Osteoblast (primary cell): ENCODE data around the gene INHBC. TPM values are rescaled to one million over a fixed set of nuclear protein-coding genes. Genes with fewer than 3 reads are reported as not detected.

Experiments
- DNase-seq: peaks from one replicate; pipeline ENCODE4 v3.0.0; 2011; ENCODE audit warnings: low spot score, mixed read lengths; ENCODE audit not compliant: insufficient read length; ENCODE audit errors: missing footprints
- H2AFZ ChIP-seq: 2 replicates; pipeline ENCODE4 v1.6.0; 2011; ENCODE audit warnings: mild to moderate bottlenecking, low read length
- H3K27ac ChIP-seq: 2 replicates; pipeline ENCODE4 v1.5.1; 2011; ENCODE audit warnings: mild to moderate bottlenecking, low read depth, low read length, moderate library complexity
- H3K27me3 ChIP-seq: 2 replicates; pipeline ENCODE4 v1.6.0; 2012; ENCODE audit warnings: mild to moderate bottlenecking, control low read depth, inconsistent platforms, low read length, moderate library complexity; ENCODE audit not compliant: insufficient read depth
- H3K36me3 ChIP-seq: 2 replicates; pipeline ENCODE4 v1.5.1; 2011; ENCODE audit warnings: mild to moderate bottlenecking, low read length, control low read depth, moderate library complexity; ENCODE audit not compliant: insufficient read depth
- H3K4me1 ChIP-seq: 2 replicates; pipeline ENCODE4 v1.5.1; 2011; ENCODE audit warnings: mild to moderate bottlenecking, low read length, control low read depth, moderate library complexity; ENCODE audit not compliant: insufficient read depth
- H3K4me2 ChIP-seq: 2 replicates; pipeline ENCODE4 v1.6.0; 2011; ENCODE audit warnings: mild to moderate bottlenecking, low read length; ENCODE audit not compliant: insufficient read depth
- H3K4me3 ChIP-seq: fragments of 200-600 bp; sonication (generic); 3 replicates; pipeline ENCODE4 v1.5.1; 2012; ENCODE audit warnings: mild to moderate bottlenecking, low read length, inconsistent platforms; ENCODE audit not compliant: insufficient read depth
- H3K79me2 ChIP-seq: 2 replicates; pipeline ENCODE4 v1.6.0; 2012; ENCODE audit warnings: mild to moderate bottlenecking, low read length, control low read depth, inconsistent platforms; ENCODE audit not compliant: insufficient read depth
- H3K9me3 ChIP-seq: 2 replicates; pipeline ENCODE4 v1.5.1; 2011; ENCODE audit warnings: low read depth, low read length, control low read depth
- H4K20me1 ChIP-seq: 2 replicates; pipeline ENCODE4 v1.6.0; 2012; ENCODE audit warnings: mild to moderate bottlenecking, low read length, control low read depth; ENCODE audit not compliant: insufficient read depth
- total RNA-seq: library from RNA; depleted of rRNA; stranded (reverse); fragments of >200 nt; gene quantifications from 2 replicates; pipeline ENCODE4 v1.2.3, GENCODE V29; 2012
- TF ChIP-seq, protein P1 (sequence below): IDR thresholded peaks from 2 replicates; pipeline ENCODE4 v1.5.1; 2011; ENCODE audit warnings: mild to moderate bottlenecking, low read depth, low read length, moderate library complexity; ENCODE audit errors: extremely low read depth

Gene INHBC
- total RNA-seq, 1 donor: not detected

GRCh38 chr12:57467915-57468314, 33.3 kb downstream of the INHBC start:
- H3K27ac ChIP-seq: no peak overlapping the region
- H3K27me3 ChIP-seq: peaks cover 42% of the 10 kb centered on the region
- H3K4me1 ChIP-seq: no peaks in the 10 kb centered on the region
- TF ChIP-seq, protein P1, sequence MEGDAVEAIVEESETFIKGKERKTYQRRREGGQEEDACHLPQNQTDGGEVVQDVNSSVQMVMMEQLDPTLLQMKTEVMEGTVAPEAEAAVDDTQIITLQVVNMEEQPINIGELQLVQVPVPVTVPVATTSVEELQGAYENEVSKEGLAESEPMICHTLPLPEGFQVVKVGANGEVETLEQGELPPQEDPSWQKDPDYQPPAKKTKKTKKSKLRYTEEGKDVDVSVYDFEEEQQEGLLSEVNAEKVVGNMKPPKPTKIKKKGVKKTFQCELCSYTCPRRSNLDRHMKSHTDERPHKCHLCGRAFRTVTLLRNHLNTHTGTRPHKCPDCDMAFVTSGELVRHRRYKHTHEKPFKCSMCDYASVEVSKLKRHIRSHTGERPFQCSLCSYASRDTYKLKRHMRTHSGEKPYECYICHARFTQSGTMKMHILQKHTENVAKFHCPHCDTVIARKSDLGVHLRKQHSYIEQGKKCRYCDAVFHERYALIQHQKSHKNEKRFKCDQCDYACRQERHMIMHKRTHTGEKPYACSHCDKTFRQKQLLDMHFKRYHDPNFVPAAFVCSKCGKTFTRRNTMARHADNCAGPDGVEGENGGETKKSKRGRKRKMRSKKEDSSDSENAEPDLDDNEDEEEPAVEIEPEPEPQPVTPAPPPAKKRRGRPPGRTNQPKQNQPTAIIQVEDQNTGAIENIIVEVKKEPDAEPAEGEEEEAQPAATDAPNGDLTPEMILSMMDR: no peak
- H3K79me2 ChIP-seq: no peaks in the 10 kb centered on the region
- H3K36me3 ChIP-seq: no peaks in the 10 kb centered on the region
- H3K4me2 ChIP-seq: no peak overlapping the region
- no peaks in the 10 kb centered on the region for H3K9me3 ChIP-seq
- H3K4me3 ChIP-seq: no peak overlapping the region
- no peak for DNase-seq
- no peaks in the 10 kb centered on the region for H4K20me1 ChIP-seq
- no peak overlapping the region for H2AFZ ChIP-seq

DNA sequence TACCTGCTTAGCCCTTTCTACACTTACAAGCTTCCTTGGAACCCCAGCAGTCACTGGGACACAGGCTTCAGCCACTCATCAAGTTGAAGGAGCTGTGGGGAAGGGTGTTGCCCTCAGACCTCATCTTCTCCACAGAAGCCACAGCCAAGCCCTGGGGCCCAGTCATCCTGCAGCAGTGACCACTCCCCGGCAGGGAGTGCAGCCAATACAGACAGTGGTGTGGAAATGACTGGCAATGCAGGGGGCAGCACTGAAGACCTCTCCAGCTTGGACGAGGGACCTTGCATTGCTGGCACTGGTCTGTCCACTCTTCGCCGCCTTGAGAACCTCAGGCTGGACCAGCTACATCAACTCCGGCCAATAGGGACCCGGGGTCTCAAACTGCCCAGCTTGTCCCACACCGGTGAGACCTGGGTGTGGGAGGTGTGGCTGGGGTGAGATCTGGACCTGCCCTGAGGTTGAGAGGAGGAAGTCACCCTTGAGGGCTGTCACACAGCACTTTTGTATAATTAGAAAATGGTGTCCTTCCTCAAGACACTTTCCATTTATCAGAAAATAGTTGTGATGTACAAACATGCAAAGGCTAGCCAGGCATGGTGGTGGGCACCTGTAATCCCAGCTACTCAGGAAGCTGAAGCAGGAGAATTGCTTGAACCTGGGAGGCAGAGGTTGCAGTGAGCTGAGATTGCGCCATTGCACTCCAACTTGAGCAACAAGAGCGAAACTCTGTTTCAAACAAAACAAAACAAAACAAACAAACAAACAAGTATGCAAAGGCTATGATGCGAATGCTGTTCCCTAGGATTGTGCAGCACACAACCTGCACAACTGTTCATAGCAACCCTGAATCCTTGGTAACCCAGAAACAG, 34.9 kb downstream of the INHBC start:
- Histone ChIP-seq H3K4me3 (no peak overlapping the region), H3K4me2 (no peak overlapping the region), H2AFZ (no peak overlapping the region), H3K27ac (no peak overlapping the region), H3K9me3 (no peaks in the 10 kb centered on the region), H3K4me1 (no peaks in the 10 kb centered on the region), H4K20me1 (no peaks in the 10 kb centered on the region), H3K79me2 (no peaks in the 10 kb centered on the region), H3K27me3 (peaks cover 56% of the 10 kb centered on the region), H3K36me3 (no peaks in the 10 kb centered on the region)
- DNase-seq: peak; percentile 76
- TF ChIP-seq, protein P1: no peak

GRCh38 chr12:57470286-57470969, 35.8 kb downstream of the INHBC start:
- no peak overlapping the region for H3K4me3 ChIP-seq
- H3K27me3 ChIP-seq: peaks cover 65% of the 10 kb centered on the region
- no peaks in the 10 kb centered on the region for H3K79me2 ChIP-seq
- TF ChIP-seq, protein P1: no peak
- no peaks in the 10 kb centered on the region for H4K20me1 ChIP-seq
- peak; percentile 81 for DNase-seq
- H3K9me3 ChIP-seq: no peaks in the 10 kb centered on the region
- H3K27ac ChIP-seq: no peak overlapping the region
- H3K36me3 ChIP-seq: no peaks in the 10 kb centered on the region
- no peak overlapping the region for H2AFZ ChIP-seq
- H3K4me1 ChIP-seq: no peaks in the 10 kb centered on the region
- H3K4me2 ChIP-seq: no peak overlapping the region
